Keratinocyte (primary cell): Measurements from ENCODE around the gene ODAD3. TPM values are rescaled to one million over a fixed set of nuclear protein-coding genes. Genes with fewer than 3 reads are reported as not detected.

Source experiments
- DNase-seq: peaks from one replicate; pipeline ENCODE4 v3.0.0-alpha.2; 2011; ENCODE audit warnings: low read depth, missing footprints, low spot score
- FAIRE-seq: peaks from 2 replicates; lab custom pipeline; 2011; peaks lifted over from hg19 to GRCh38; lab: Jason Lieb, UNC
- H2AFZ ChIP-seq: 2 replicates; pipeline ENCODE4 v1.6.0; 2012; ENCODE audit warnings: low read length, control low read depth, inconsistent platforms; ENCODE audit not compliant: control insufficient read depth
- H3K27ac ChIP-seq: 2 replicates; pipeline ENCODE4 v1.5.1; 2011; ENCODE audit warnings: low read length; ENCODE audit not compliant: control insufficient read depth, insufficient read depth
- H3K27me3 ChIP-seq: 3 replicates; pipeline ENCODE4 v1.6.0; 2011; ENCODE audit warnings: low read length; ENCODE audit not compliant: control insufficient read depth, insufficient read depth; ENCODE audit errors: extremely low read depth
- H3K36me3 ChIP-seq, 2 experiments: 2 replicates in 1 of 2; 3 replicates in 1 of 2; pipeline ENCODE4 v1.5.1; 2011; ENCODE audit warnings: low read length in 2 of 2, mild to moderate bottlenecking in 1 of 2; ENCODE audit not compliant: control insufficient read depth in 2 of 2, insufficient read depth in 2 of 2; ENCODE audit errors: extremely low read depth in 1 of 2
- H3K4me1 ChIP-seq: 3 replicates; pipeline ENCODE4 v1.5.1; 2011; ENCODE audit warnings: low read length; ENCODE audit not compliant: control insufficient read depth, insufficient read depth; ENCODE audit errors: extremely low read depth
- H3K4me2 ChIP-seq: 3 replicates; pipeline ENCODE4 v1.6.0; 2011; ENCODE audit warnings: low read depth, low read length; ENCODE audit not compliant: control insufficient read depth, insufficient read depth; ENCODE audit errors: extremely low read depth
- H3K4me3 ChIP-seq, 3 experiments: fragments of 200-600 bp in 1 of 3; sonication (generic) in 1 of 3; 2 replicates in 2 of 3; 3 replicates in 1 of 3; pipeline ENCODE4 v1.5.1; 2011 to 2016; ENCODE audit warnings: low read length in 3 of 3, mild to moderate bottlenecking in 3 of 3, control low read depth in 2 of 3, inconsistent platforms in 1 of 3, low read depth in 1 of 3, mixed read lengths in 1 of 3, mixed run types in 1 of 3, moderate library complexity in 1 of 3; ENCODE audit not compliant: control insufficient read depth in 2 of 3, insufficient read depth in 2 of 3; ENCODE audit errors: extremely low read depth in 1 of 3
- H3K79me2 ChIP-seq: 2 replicates; pipeline ENCODE4 v1.6.0; 2012; ENCODE audit warnings: low read length; ENCODE audit not compliant: control insufficient read depth, insufficient read depth
- H3K9ac ChIP-seq: 3 replicates; pipeline ENCODE4 v1.6.0; 2011; ENCODE audit warnings: low read length; ENCODE audit not compliant: control insufficient read depth, insufficient read depth; ENCODE audit errors: extremely low read depth
- H3K9me1 ChIP-seq: 3 replicates; pipeline ENCODE4 v1.6.0; 2011; ENCODE audit warnings: low read length; ENCODE audit not compliant: control insufficient read depth, insufficient read depth; ENCODE audit errors: extremely low read depth
- H3K9me3 ChIP-seq: 2 replicates; pipeline ENCODE4 v1.5.1; 2012; ENCODE audit warnings: low read depth, low read length; ENCODE audit not compliant: control insufficient read depth
- H4K20me1 ChIP-seq: 3 replicates; pipeline ENCODE4 v1.6.0; 2011; ENCODE audit warnings: low read length; ENCODE audit not compliant: control insufficient read depth, insufficient read depth; ENCODE audit errors: extremely low read depth
- CTCF ChIP-seq, 3 experiments: IDR thresholded peaks in 1 of 3; conservative IDR thresholded peaks in 1 of 3; optimal IDR thresholded peaks in 1 of 3; 2 replicates in 2 of 3; 3 replicates in 1 of 3; pipeline versions ENCODE3 to v1.5.1; 2011; ENCODE audit warnings: low read length in 3 of 3, mild to moderate bottlenecking in 3 of 3, moderate library complexity in 2 of 3, control low read depth in 1 of 3, inconsistent platforms in 1 of 3; ENCODE audit not compliant: insufficient read depth in 2 of 3; ENCODE audit errors: extremely low read depth in 1 of 3
- EZH2 ChIP-seq: IDR thresholded peaks from one replicate; pipeline ENCODE4 v1.6.1; 2012; ENCODE audit warnings: inconsistent platforms, mild to moderate bottlenecking, low read length, moderate library complexity
- dilution Hi-C: fragments of 300-500 bp; cut with MboI; formaldehyde crosslinking; loops from one replicate; pipeline ENCODE4 v1.7.0; 2020; ENCODE audit warnings: low sequenced_read_pairs; ENCODE audit not compliant: extremely low pct_ligation_motif_present
- polyA plus RNA-seq, 5 experiments: library from polyadenylated mRNA; depleted of rRNA in 3 of 5; stranded (reverse) in 3 of 5; stranded (forward) in 1 of 5; unstranded in 1 of 5; fragments of >200 nt; gene quantifications; 1 replicate in 1 of 5; 2 replicates in 3 of 5; 3 replicates in 1 of 5; pipeline versions ENCODE4 v1.2.1 to v1.2.3, GENCODE V29; 2011 to 2012; ENCODE audit warnings: missing spikeins in 2 of 5, low read depth in 1 of 5, low replicate concordance in 1 of 5

ODAD3 gene
- polyA plus RNA-seq, 1 donor (not counting 4 experiments of a cell fraction or from before 2014, with no cell fraction given), result 0.09 TPM

- dilution Hi-C loops, result no loop called here
- FAIRE-seq (no peak), DNase-seq (no peak)
- Histone ChIP-seq H3K9ac (peak overlapping the region; percentile 14), H3K79me2 (peaks cover 4% of the 10 kb centered on the region), H3K9me3 (no peaks in the 10 kb centered on the region), H3K9me1 (peaks cover 7% of the 10 kb centered on the region), H2AFZ (no peak overlapping the region), H3K4me1 (peaks cover 56% of the 10 kb centered on the region), H3K27ac (peak overlapping the region; percentile 37), H3K27me3 (peaks cover 9% of the 10 kb centered on the region), H4K20me1 (no peaks in the 10 kb centered on the region), H3K4me3 (peak overlapping the region in 1 of 3 experiments; percentile 41), H3K4me2 (peak overlapping the region; percentile 58), H3K36me3 (no peaks in the 10 kb centered on the region)
- no peak for TF ChIP-seq EZH2
- TF ChIP-seq CTCF (optimal IDR thresholded peaks at IDR 0.05 in 1 of 3, IDR thresholded peaks at IDR 0.05 in 1 of 3, conservative IDR thresholded peaks at IDR 0.05 in 1 of 3; ENCODE audit: extremely low read depth in 1 of 3, insufficient read depth in 2 of 3, low read length in 3 of 3), result peak; percentile 15 to 32 (median 21)
Measured at GRCh38 chr19:11378319-11379189, 56.4 kb downstream of the ODAD3 start.

DNA sequence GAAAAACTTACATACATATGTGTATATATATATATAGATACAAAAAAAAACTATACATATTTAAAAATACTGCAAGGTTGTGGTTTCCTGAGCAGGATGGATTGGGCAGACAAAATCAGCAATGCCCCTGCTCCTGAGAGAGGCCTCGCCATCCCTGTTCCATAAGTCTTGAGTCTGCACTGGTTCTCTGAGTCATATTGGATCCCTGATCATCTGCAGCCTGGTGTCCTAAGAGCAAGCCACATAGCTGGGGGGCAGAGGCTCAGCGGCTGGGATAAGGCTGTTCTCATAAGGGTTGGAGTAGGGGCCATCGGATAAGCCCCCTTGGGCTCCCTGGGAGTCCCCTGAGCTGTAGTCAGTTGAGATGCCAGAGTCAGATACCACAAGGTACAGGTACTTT, 57.2 kb downstream of the ODAD3 start:
- no peaks in the 10 kb centered on the region for H4K20me1 ChIP-seq
- H3K9me1 ChIP-seq, result peaks cover 7% of the 10 kb centered on the region
- H3K4me2 ChIP-seq, result peak overlapping the region; percentile 4
- no peak overlapping the region for H3K4me3 ChIP-seq
- H3K4me1 ChIP-seq, result peaks cover 52% of the 10 kb centered on the region
- no peaks in the 10 kb centered on the region for H3K9me3 ChIP-seq
- H3K36me3 ChIP-seq, result no peaks in the 10 kb centered on the region
- H3K27me3 ChIP-seq, result peaks cover 3% of the 10 kb centered on the region
- FAIRE-seq (no peak), DNase-seq (no peak)
- peak overlapping the region; percentile 37 for H3K27ac ChIP-seq
- dilution Hi-C loops, result no loop called here
- H3K9ac ChIP-seq, result peak overlapping the region; percentile 14
- no peak overlapping the region for H2AFZ ChIP-seq
- TF ChIP-seq EZH2 (no peak), CTCF (optimal IDR thresholded peaks at IDR 0.05 in 1 of 3, IDR thresholded peaks at IDR 0.05 in 1 of 3, conservative IDR thresholded peaks at IDR 0.05 in 1 of 3; ENCODE audit: extremely low read depth in 1 of 3, insufficient read depth in 2 of 3, low read length in 3 of 3) (no peak)
- peaks cover 4% of the 10 kb centered on the region for H3K79me2 ChIP-seq
